ENCODE data around the gene CD40. TPM values are rescaled to one million over a fixed set of nuclear protein-coding genes. Genes with fewer than 3 reads are reported as not detected.

Gene CD40
- total and polyA plus RNA-seq, 5 donors, result 9.7 to 19.0 (median 11.6) TPM

- intact Hi-C loops (cut with DNase I), result no loop called here
- ATAC-seq (no peak), DNase-seq (no peak)
- Histone ChIP-seq H3K27ac (ENCODE audit: low read length) (no peak overlapping the region), H3K4me1 (ENCODE audit: control insufficient read depth, insufficient read depth, low read length) (no peaks in the 10 kb centered on the region), H3K9me3 (ENCODE audit: control insufficient read depth, low read length) (no peaks in the 10 kb centered on the region), H3K27me3 (ENCODE audit: control insufficient read depth, insufficient read depth) (no peaks in the 10 kb centered on the region), H3K4me3 (ENCODE audit: low read length) (no peak overlapping the region)
- 59% methylated on average over 14 of the region's 14 CpGs for WGBS
Measured at GRCh38 chr20:46148313-46149208, 30.4 kb downstream of the CD40 start.

DNA sequence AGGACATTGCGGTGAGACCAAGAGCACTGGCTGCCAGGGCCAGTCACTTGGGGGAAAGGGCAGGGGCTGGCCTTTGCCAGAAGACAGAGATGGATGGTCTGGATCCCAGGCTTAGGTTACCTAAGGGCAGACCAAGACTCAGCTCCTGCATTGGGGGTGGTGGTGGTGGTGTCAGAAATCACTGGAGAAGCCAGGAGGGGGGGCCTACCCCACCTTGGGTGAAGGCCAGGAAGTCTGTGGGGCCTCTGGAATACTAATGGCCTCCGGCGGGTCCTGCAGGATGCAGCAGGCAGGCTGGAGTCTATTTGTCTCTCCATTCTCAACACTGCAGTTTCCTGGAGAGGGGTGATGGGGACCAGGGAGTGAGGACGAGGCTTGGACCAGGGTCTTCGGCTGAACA, 32.8 kb downstream of the CD40 start:
- intact Hi-C loops (cut with DNase I), result no loop called here
- ATAC-seq (no peak), DNase-seq (no peak)

DNA sequence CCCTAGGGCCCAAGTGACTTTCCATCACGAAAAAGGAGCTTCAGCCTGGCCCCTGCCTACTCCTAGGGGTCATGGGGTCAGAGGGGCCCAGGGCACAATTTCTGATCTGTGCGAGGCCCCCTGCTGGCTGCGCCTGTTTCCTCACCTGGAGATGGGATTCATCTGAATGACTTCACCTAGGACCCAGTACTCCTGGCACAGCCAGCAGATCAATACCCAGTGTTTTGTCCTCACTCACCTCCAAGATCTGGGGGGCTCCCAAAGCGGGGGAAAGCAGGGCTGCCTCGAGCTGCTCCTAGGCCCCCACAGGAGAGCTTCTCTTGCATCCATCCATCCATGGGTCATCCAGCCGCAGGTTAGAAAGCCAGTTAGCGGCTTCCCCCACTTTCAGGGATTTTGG, 33.8 kb downstream of the CD40 start:
- no peak overlapping the region for H3K4me3 ChIP-seq (ENCODE audit: low read length)

More for the DNA sequence above, 32.8 kb downstream of the CD40 start:
- H3K9me3 ChIP-seq (ENCODE audit: control insufficient read depth, low read length), result no peaks in the 10 kb centered on the region
- H3K27me3 ChIP-seq (ENCODE audit: control insufficient read depth, insufficient read depth), result no peaks in the 10 kb centered on the region
- no peak overlapping the region for H3K27ac ChIP-seq (ENCODE audit: low read length)
- 36% methylated on average over 5 of the region's 5 CpGs for WGBS
- no peaks in the 10 kb centered on the region for H3K4me1 ChIP-seq (ENCODE audit: control insufficient read depth, insufficient read depth, low read length)
- no peak overlapping the region for H3K4me3 ChIP-seq (ENCODE audit: low read length)

DNA sequence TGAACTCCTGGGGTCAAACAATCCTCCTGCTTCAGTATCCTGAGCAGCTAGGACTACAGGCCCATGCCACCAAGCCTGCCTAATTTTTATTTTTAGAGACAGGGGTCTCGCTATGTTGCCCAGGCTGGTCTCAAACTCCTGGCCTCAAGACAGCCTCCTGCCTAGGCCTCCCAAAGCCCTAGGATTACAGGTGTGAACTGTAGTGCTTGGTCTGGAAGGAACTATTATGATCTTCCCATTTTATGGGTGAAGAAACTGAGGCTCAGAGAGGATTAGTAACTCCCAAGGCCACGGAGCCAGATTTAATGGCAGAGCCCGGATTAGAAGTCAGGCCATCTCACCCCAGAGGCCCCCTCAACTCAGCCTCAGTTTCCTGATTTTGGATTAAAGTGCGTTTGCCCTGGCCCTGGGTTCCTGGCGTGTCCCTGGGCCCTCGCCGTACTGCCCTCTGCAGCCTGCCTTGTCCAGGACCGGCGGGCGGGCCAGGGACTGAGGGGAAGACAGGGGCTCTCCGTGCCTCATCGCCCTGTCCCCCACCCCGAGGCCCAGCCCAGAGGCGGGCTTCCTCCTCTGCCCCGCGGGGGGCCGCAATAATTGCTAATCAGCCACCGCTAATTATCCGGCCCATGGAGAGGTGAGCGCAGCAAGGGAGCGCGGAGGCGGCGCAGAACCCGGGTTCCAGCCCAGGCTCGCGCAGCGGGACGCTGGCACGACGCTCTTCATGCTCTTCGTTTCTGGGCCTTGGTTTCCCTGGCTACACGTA, 34.9 kb downstream of the CD40 start:
- H3K27me3 ChIP-seq (ENCODE audit: control insufficient read depth, insufficient read depth), result no peaks in the 10 kb centered on the region
- H3K9me3 ChIP-seq (ENCODE audit: control insufficient read depth, low read length), result no peaks in the 10 kb centered on the region
- DNase-seq (no peak), ATAC-seq (no peak)
- no peaks in the 10 kb centered on the region for H3K4me1 ChIP-seq (ENCODE audit: control insufficient read depth, insufficient read depth, low read length)
- no peak overlapping the region for H3K4me3 ChIP-seq (ENCODE audit: low read length)
- intact Hi-C loops (cut with DNase I), result no loop called here
- H3K27ac ChIP-seq (ENCODE audit: low read length), result no peak overlapping the region
- WGBS, result 61% methylated on average over 33 of the region's 33 CpGs

More for the DNA sequence above, 33.8 kb downstream of the CD40 start:
- Histone ChIP-seq H3K27ac (ENCODE audit: low read length) (no peak overlapping the region), H3K27me3 (ENCODE audit: control insufficient read depth, insufficient read depth) (no peaks in the 10 kb centered on the region), H3K9me3 (ENCODE audit: control insufficient read depth, low read length) (no peaks in the 10 kb centered on the region), H3K4me1 (ENCODE audit: control insufficient read depth, insufficient read depth, low read length) (no peaks in the 10 kb centered on the region)
- intact Hi-C loops (cut with DNase I), result no loop called here
- 76% methylated on average over 7 of the region's 7 CpGs for WGBS
- ATAC-seq (no peak), DNase-seq (no peak)

- Histone ChIP-seq H3K27ac (ENCODE audit: low read length) (no peak overlapping the region), H3K9me3 (ENCODE audit: control insufficient read depth, low read length) (no peaks in the 10 kb centered on the region), H3K27me3 (ENCODE audit: control insufficient read depth, insufficient read depth) (no peaks in the 10 kb centered on the region), H3K4me1 (ENCODE audit: control insufficient read depth, insufficient read depth, low read length) (no peaks in the 10 kb centered on the region), H3K4me3 (ENCODE audit: low read length) (no peak overlapping the region)
- intact Hi-C loops (cut with DNase I), result no loop called here
- 81% methylated on average over 5 of the region's 5 CpGs for WGBS
- no peak for DNase-seq
- no peak for ATAC-seq
Measured at GRCh38 chr20:46154305-46154704, 36.2 kb downstream of the CD40 start.

- Histone ChIP-seq H3K9me3 (ENCODE audit: control insufficient read depth, low read length) (no peaks in the 10 kb centered on the region), H3K27ac (ENCODE audit: low read length) (no peak overlapping the region), H3K4me1 (ENCODE audit: control insufficient read depth, insufficient read depth, low read length) (no peaks in the 10 kb centered on the region), H3K4me3 (ENCODE audit: low read length) (no peak overlapping the region), H3K27me3 (ENCODE audit: control insufficient read depth, insufficient read depth) (no peaks in the 10 kb centered on the region)
- 81% methylated on average over 2 of the region's 2 CpGs for WGBS
- no peak for DNase-seq
- ATAC-seq, result no peak
- intact Hi-C loops (cut with DNase I), result no loop called here
Measured at GRCh38 chr20:46154796-46155195, 36.7 kb downstream of the CD40 start.

- 40% methylated on average over 8 of the region's 8 CpGs for WGBS
- H3K4me3 ChIP-seq (ENCODE audit: low read length), result no peak overlapping the region
- no peaks in the 10 kb centered on the region for H3K27me3 ChIP-seq (ENCODE audit: control insufficient read depth, insufficient read depth)
- H3K9me3 ChIP-seq (ENCODE audit: control insufficient read depth, low read length), result no peaks in the 10 kb centered on the region
- no peak for DNase-seq
- no peak for ATAC-seq
- intact Hi-C loops (cut with DNase I), result no loop called here
- no peaks in the 10 kb centered on the region for H3K4me1 ChIP-seq (ENCODE audit: control insufficient read depth, insufficient read depth, low read length)
- H3K27ac ChIP-seq (ENCODE audit: low read length), result no peak overlapping the region
Measured at GRCh38 chr20:46156065-46156464, 38.0 kb downstream of the CD40 start.

GRCh38 chr20:46157076-46157592, 39.0 kb downstream of the CD40 start:
- intact Hi-C loops (cut with DNase I), result no loop called here
- ATAC-seq (no peak), DNase-seq (no peak)
- 66% methylated on average over 6 of the region's 6 CpGs for WGBS
- Histone ChIP-seq H3K9me3 (ENCODE audit: control insufficient read depth, low read length) (no peaks in the 10 kb centered on the region), H3K27me3 (ENCODE audit: control insufficient read depth, insufficient read depth) (no peaks in the 10 kb centered on the region), H3K27ac (ENCODE audit: low read length) (no peak overlapping the region), H3K4me3 (ENCODE audit: low read length) (no peak overlapping the region), H3K4me1 (ENCODE audit: control insufficient read depth, insufficient read depth, low read length) (no peaks in the 10 kb centered on the region)

DNA sequence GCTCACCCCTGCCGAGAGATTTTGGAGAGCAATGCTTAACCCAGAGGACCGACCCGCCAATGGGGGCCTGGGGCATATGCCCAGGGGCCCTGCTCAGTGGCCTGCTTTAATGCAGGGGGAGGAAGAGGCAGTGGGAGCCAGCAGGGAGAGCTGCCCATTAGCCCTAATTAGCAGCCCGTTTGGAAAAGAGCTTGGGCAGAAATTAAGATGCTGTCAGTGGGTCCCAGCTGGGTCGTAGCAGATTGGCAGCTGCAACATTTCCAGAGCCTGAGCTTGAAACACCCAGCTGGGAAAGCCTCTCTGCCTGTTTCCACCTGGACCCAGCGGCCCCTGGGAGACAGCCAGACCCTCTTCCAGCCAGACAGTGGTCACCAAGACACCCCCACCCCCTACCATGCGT, 39.5 kb downstream of the CD40 start:
- Histone ChIP-seq H3K4me3 (ENCODE audit: low read length) (no peak overlapping the region), H3K27me3 (ENCODE audit: control insufficient read depth, insufficient read depth) (no peaks in the 10 kb centered on the region), H3K4me1 (ENCODE audit: control insufficient read depth, insufficient read depth, low read length) (no peaks in the 10 kb centered on the region), H3K27ac (ENCODE audit: low read length) (no peak overlapping the region), H3K9me3 (ENCODE audit: control insufficient read depth, low read length) (no peaks in the 10 kb centered on the region)
- ATAC-seq (no peak), DNase-seq (no peak)
- 53% methylated on average over 7 of the region's 7 CpGs for WGBS
- intact Hi-C loops (cut with DNase I), result no loop called here

GRCh38 chr20:46158476-46158987, 40.4 kb downstream of the CD40 start:
- no peak overlapping the region for H3K4me3 ChIP-seq (ENCODE audit: low read length)
- no peaks in the 10 kb centered on the region for H3K9me3 ChIP-seq (ENCODE audit: control insufficient read depth, low read length)
- 31% methylated on average over 5 of the region's 5 CpGs for WGBS
- no peak overlapping the region for H3K27ac ChIP-seq (ENCODE audit: low read length)
- no peaks in the 10 kb centered on the region for H3K27me3 ChIP-seq (ENCODE audit: control insufficient read depth, insufficient read depth)
- no peak for DNase-seq
- intact Hi-C loops (cut with DNase I), result no loop called here
- no peaks in the 10 kb centered on the region for H3K4me1 ChIP-seq (ENCODE audit: control insufficient read depth, insufficient read depth, low read length)
- no peak for ATAC-seq
